H9 (cell line): ENCODE data around the gene NMU. TPM values are rescaled to one million over a fixed set of nuclear protein-coding genes. Genes with fewer than 3 reads are reported as not detected.

Experiments used
- DNase-seq: peaks from one replicate; pipeline ENCODE4 v3.0.0-alpha.2; 2017
- H2AFZ ChIP-seq: one replicate; pipeline ENCODE4 v1.6.1; 2013; ENCODE audit warnings: mild to moderate bottlenecking, low read length, control low read depth, moderate library complexity
- H2AK5ac ChIP-seq: 2 replicates; pipeline ENCODE4 v1.6.1; 2013; ENCODE audit warnings: low read length, control low read depth, mixed read lengths; ENCODE audit not compliant: insufficient read length
- H2BK120ac ChIP-seq: one replicate; pipeline ENCODE4 v1.6.1; 2013; ENCODE audit warnings: low read depth, mild to moderate bottlenecking, low read length, control low read depth, inconsistent platforms; ENCODE audit not compliant: poor library complexity, severe bottlenecking
- H2BK12ac ChIP-seq: 2 replicates; pipeline ENCODE4 v1.6.1; 2013; ENCODE audit warnings: low read length, control low read depth, mixed read lengths, low read depth; ENCODE audit not compliant: insufficient read length
- H2BK15ac ChIP-seq: 2 replicates; pipeline ENCODE4 v1.6.1; 2013; ENCODE audit warnings: low read depth, low read length, control low read depth
- H2BK20ac ChIP-seq: one replicate; pipeline ENCODE4 v1.6.1; 2013; ENCODE audit warnings: low read depth, mild to moderate bottlenecking, low read length, control low read depth, inconsistent platforms; ENCODE audit not compliant: poor library complexity, severe bottlenecking
- H2BK5ac ChIP-seq: 2 replicates; pipeline ENCODE4 v1.6.1; 2013; ENCODE audit warnings: low read length, control low read depth, mixed read lengths; ENCODE audit not compliant: insufficient read length
- H3K14ac ChIP-seq: 2 replicates; pipeline ENCODE4 v1.6.1; 2013; ENCODE audit warnings: low read length, control low read depth; ENCODE audit not compliant: insufficient read depth
- H3K18ac ChIP-seq: 2 replicates; pipeline ENCODE4 v1.6.1; 2013; ENCODE audit warnings: low read depth, mild to moderate bottlenecking, mixed read lengths, low read length, control low read depth; ENCODE audit not compliant: insufficient read length
- H3K23ac ChIP-seq: 2 replicates; pipeline ENCODE4 v1.6.1; 2013; ENCODE audit warnings: low read length, control low read depth, mixed read lengths, low read depth; ENCODE audit not compliant: insufficient read length
- H3K23me2 ChIP-seq: 2 replicates; pipeline ENCODE4 v1.6.1; 2013; ENCODE audit warnings: low read depth, mild to moderate bottlenecking, mixed read lengths, low read length, control low read depth; ENCODE audit not compliant: insufficient read length, poor library complexity, severe bottlenecking
- H3K27ac ChIP-seq: 2 replicates; pipeline ENCODE4 v1.5.1; 2013; ENCODE audit warnings: low read length, control low read depth, mixed read lengths, low read depth; ENCODE audit not compliant: insufficient read length
- H3K27me3 ChIP-seq: 2 replicates; pipeline ENCODE4 v1.6.1; 2013; ENCODE audit warnings: low read length, control low read depth, inconsistent platforms; ENCODE audit not compliant: insufficient read depth
- H3K4ac ChIP-seq: 2 replicates; pipeline ENCODE4 v1.6.1; 2013; ENCODE audit warnings: low read depth, mild to moderate bottlenecking, control low read depth, inconsistent platforms, low read length, moderate library complexity
- H3K4me1 ChIP-seq: 2 replicates; pipeline ENCODE4 v1.6.1; 2013; ENCODE audit warnings: low read length, control low read depth, inconsistent platforms; ENCODE audit not compliant: insufficient read depth
- H3K4me2 ChIP-seq: 2 replicates; pipeline ENCODE4 v1.6.1; 2013; ENCODE audit warnings: low read length, control low read depth, mixed read lengths; ENCODE audit not compliant: insufficient read length, insufficient read depth
- H3K56ac ChIP-seq: 2 replicates; pipeline ENCODE4 v1.6.1; 2013; ENCODE audit warnings: low read depth, mild to moderate bottlenecking, mixed read lengths, low read length, control low read depth; ENCODE audit not compliant: insufficient read length
- H3K79me1 ChIP-seq: 2 replicates; pipeline ENCODE4 v1.6.1; 2013; ENCODE audit warnings: low read depth, mild to moderate bottlenecking, moderate library complexity, low read length, control low read depth, inconsistent platforms; ENCODE audit not compliant: insufficient read depth, poor library complexity, severe bottlenecking
- H3K79me2 ChIP-seq: 2 replicates; pipeline ENCODE4 v1.6.1; 2013; ENCODE audit warnings: low read length, control low read depth, inconsistent platforms; ENCODE audit not compliant: insufficient read depth
- H3K9ac ChIP-seq: 2 replicates; pipeline ENCODE4 v1.6.1; 2013; ENCODE audit warnings: low read length, control low read depth, mixed read lengths; ENCODE audit not compliant: insufficient read length; ENCODE audit errors: extremely low read depth
- H3K9me3 ChIP-seq: one replicate; pipeline ENCODE4 v1.6.1; 2013; ENCODE audit warnings: low read depth, low read length, inconsistent platforms; ENCODE audit not compliant: control insufficient read depth
- H3T11ph ChIP-seq: one replicate; pipeline ENCODE4 v1.6.1; 2013; ENCODE audit warnings: mild to moderate bottlenecking, low read length, control low read depth, inconsistent platforms
- H4K20me1 ChIP-seq: one replicate; pipeline ENCODE4 v1.6.1; 2013; ENCODE audit not compliant: control insufficient read depth, insufficient read length, insufficient read depth
- H4K5ac ChIP-seq: 2 replicates; pipeline ENCODE4 v1.6.1; 2013; ENCODE audit warnings: low read depth, mild to moderate bottlenecking, mixed read lengths, low read length, control low read depth; ENCODE audit not compliant: insufficient read length
- H4K8ac ChIP-seq: replicated peaks from 2 replicates; pipeline ENCODE4 v1.6.1; 2013; ENCODE audit warnings: low read length, control low read depth, mixed read lengths, low read depth; ENCODE audit not compliant: insufficient read length
- H4K91ac ChIP-seq: 2 replicates; pipeline ENCODE4 v1.6.1; 2013; ENCODE audit warnings: low read depth, mild to moderate bottlenecking, moderate library complexity, mixed read lengths, low read length, control low read depth; ENCODE audit not compliant: insufficient read length
- H3K27ac Mint-ChIP-seq, 3 experiments: 2 replicates in 2 of 3; 3 replicates in 1 of 3; pipeline ENCODE4 v1.8.0; 2020 to 2021; ENCODE audit warnings: mixed read lengths in 3 of 3, mild to moderate bottlenecking in 1 of 3, moderate library complexity in 1 of 3
- H3K27me3 Mint-ChIP-seq: 2 replicates; pipeline ENCODE4 v1.8.0; 2021; ENCODE audit warnings: low read depth, mild to moderate bottlenecking, moderate library complexity, mixed read lengths
- H3K36me3 Mint-ChIP-seq, 3 experiments: 2 replicates in 2 of 3; 3 replicates in 1 of 3; pipeline ENCODE4 v1.8.0; 2020 to 2021; ENCODE audit warnings: low read depth in 3 of 3, mixed read lengths in 3 of 3; ENCODE audit not compliant: insufficient read depth in 1 of 3
- H3K4me1 Mint-ChIP-seq, 2 experiments: 2 replicates each; pipeline ENCODE4 v1.8.0; 2020; ENCODE audit warnings: mixed read lengths in 2 of 2
- H3K4me3 Mint-ChIP-seq, 2 experiments: 2 replicates in 1 of 2; 3 replicates in 1 of 2; pipeline ENCODE4 v1.8.0; 2020 to 2021; ENCODE audit warnings: mild to moderate bottlenecking in 2 of 2, mixed read lengths in 2 of 2, moderate library complexity in 1 of 2
- H3K9me3 Mint-ChIP-seq, 2 experiments: 2 replicates in 1 of 2; 3 replicates in 1 of 2; pipeline ENCODE4 v1.8.0; 2020; ENCODE audit warnings: mild to moderate bottlenecking in 2 of 2, mixed read lengths in 2 of 2, moderate library complexity in 1 of 2
- WGBS: extraction: QIAGEN DNeasy Blood & Tissue Kit; methylation state at CpG from one replicate; pipeline ENCODE4 v1.1.7; 2013; ENCODE audit warnings: missing lambda C conversion rate, low lambda C conversion rate, mixed read lengths; ENCODE audit not compliant: insufficient read length; ENCODE audit errors: extremely low coverage; 5-methylcytosine and 5-hydroxymethylcytosine counted together
- total RNA-seq: library from RNA; stranded (reverse); gene quantifications from 2 replicates; pipeline ENCODE4 v1.2.1, GENCODE V29; 2021
- TF ChIP-seq, protein P1 (sequence below): fragments of 200-600 bp; sonication (generic); conservative IDR thresholded peaks from 3 replicates; pipeline ENCODE4 v1.8.0; 2021; ENCODE audit warnings: antibody characterized with exemption, mild to moderate bottlenecking

NMU gene
- total RNA-seq, 1 experiment from 2014 or later: 12.9 TPM

DNA sequence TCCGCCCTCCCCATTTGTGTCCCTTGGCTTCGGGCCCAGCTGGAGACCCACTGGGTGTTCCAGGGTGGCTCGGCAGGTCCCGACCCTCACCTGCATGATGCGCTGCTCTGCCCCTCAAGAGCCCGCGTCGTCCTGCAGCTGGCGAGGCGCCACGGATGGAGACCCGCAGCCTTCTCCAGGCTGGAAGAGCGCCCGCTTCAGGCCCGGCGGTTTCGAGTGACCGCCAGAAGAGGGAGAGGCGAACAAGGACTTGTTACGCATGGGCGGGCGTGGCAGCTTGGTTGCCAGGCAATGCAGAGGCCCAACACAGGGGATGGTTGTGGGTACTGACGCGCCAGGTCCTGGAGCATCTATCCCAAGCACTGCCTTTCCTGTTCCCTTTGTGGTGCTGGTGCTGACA is 44.1 kb downstream of the NMU start, which contains the start of gene PDCL2:
Gene PDCL2, minus strand, starts transcription at position 232 of the 400 bp plus-strand sequence. Its CDS starts 136 bp downstream, at position 96.
- H4K20me1 ChIP-seq: no peaks in the 10 kb centered on the region
- H3K56ac ChIP-seq: no peak within 1 kb of the TSS
- Mint-ChIP-seq H3K9me3 (peaks cover 5 to 6% of the 10 kb centered on the region in 2 experiments; a peak in 3 of 5 replicates), H3K27me3 (no peaks in the 10 kb centered on the region), H3K4me1 (peaks cover 0 to 5% of the 10 kb centered on the region in 2 experiments; a peak in 2 of 4 replicates), H3K4me3 (no peak within 1 kb of the TSS), H3K36me3 (peaks cover 0 to 7% (median 0%) of the 10 kb centered on the region in 3 experiments; a peak in 1 of 7 replicates), H3K27ac (no peak within 1 kb of the TSS)
- no peak within 1 kb of the TSS for H3T11ph ChIP-seq
- no peak within 1 kb of the TSS for H4K5ac ChIP-seq
- no CpG with 5 or more reads among the region's 24 CpGs for WGBS
- H3K14ac ChIP-seq: no peak within 1 kb of the TSS
- no peaks in the 10 kb centered on the region for H3K27me3 ChIP-seq
- H3K23me2 ChIP-seq: no peaks in the 10 kb centered on the region
- H2BK15ac ChIP-seq: no peak within 1 kb of the TSS
- H3K79me2 ChIP-seq: no peaks in the 10 kb centered on the region
- H3K18ac ChIP-seq: no peak within 1 kb of the TSS
- no peak within 1 kb of the TSS for H4K8ac ChIP-seq
- no peaks in the 10 kb centered on the region for H3K9me3 ChIP-seq
- H2AFZ ChIP-seq: no peak within 1 kb of the TSS
- H2BK5ac ChIP-seq: no peak within 1 kb of the TSS
- DNase-seq: peak; percentile 71
- H3K27ac ChIP-seq: no peak within 1 kb of the TSS
- H3K4me1 ChIP-seq: no peaks in the 10 kb centered on the region
- H2AK5ac ChIP-seq: no peak within 1 kb of the TSS
- no peak within 1 kb of the TSS for H2BK12ac ChIP-seq
- no peak within 1 kb of the TSS for H2BK120ac ChIP-seq
- no peaks in the 10 kb centered on the region for H3K79me1 ChIP-seq
- H3K9ac ChIP-seq: no peak within 1 kb of the TSS
- H2BK20ac ChIP-seq: no peak within 1 kb of the TSS
- H3K4me2 ChIP-seq: no peak within 1 kb of the TSS
- H4K91ac ChIP-seq: no peak within 1 kb of the TSS
- TF ChIP-seq, protein P1, sequence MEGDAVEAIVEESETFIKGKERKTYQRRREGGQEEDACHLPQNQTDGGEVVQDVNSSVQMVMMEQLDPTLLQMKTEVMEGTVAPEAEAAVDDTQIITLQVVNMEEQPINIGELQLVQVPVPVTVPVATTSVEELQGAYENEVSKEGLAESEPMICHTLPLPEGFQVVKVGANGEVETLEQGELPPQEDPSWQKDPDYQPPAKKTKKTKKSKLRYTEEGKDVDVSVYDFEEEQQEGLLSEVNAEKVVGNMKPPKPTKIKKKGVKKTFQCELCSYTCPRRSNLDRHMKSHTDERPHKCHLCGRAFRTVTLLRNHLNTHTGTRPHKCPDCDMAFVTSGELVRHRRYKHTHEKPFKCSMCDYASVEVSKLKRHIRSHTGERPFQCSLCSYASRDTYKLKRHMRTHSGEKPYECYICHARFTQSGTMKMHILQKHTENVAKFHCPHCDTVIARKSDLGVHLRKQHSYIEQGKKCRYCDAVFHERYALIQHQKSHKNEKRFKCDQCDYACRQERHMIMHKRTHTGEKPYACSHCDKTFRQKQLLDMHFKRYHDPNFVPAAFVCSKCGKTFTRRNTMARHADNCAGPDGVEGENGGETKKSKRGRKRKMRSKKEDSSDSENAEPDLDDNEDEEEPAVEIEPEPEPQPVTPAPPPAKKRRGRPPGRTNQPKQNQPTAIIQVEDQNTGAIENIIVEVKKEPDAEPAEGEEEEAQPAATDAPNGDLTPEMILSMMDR: 0 out of 3 replicates have a peak, but pooled peaks have one; percentile 24
- no peak within 1 kb of the TSS for H3K23ac ChIP-seq
- H3K4ac ChIP-seq: no peak within 1 kb of the TSS
